ENCODE results near the gene ZNF526. TPM values are rescaled to one million over a fixed set of nuclear protein-coding genes. Genes with fewer than 3 reads are reported as not detected.

ZNF526 gene
- total RNA-seq, 4 donors from 2014 or later: 4.6 to 7.9 (median 6.8) TPM

DNA sequence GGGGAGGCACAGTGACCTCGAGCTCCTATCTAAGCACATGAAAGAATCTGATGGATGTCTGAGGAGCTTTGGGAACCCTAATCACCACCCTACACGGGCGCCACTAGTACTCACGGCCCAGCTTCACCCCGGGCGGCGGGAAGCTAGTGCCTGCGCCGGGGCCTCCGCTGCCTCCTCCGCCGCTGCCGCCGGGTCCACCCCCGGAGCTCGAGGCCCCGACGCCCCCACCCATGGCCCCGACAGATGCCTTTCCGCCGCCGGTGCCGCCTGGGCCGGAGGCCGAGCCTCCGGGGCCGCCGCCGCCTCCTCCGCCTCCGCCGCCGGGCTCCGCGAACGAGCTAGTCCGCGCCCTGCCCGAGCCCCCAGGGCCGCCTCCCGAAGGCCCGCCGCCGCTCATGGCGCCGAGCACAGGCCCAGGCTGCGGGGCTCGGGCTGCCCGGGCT, 22.0 kb downstream of the ZNF526 start:
- Histone ChIP-seq H3K4me3 (replicated peaks in 1 of 3) (peak overlapping the region; percentile 51 to 88 (median 70)), H3K36me3 (no peaks in the 10 kb centered on the region), H3K9me3 (no peaks in the 10 kb centered on the region), H3K27me3 (no peaks in the 10 kb centered on the region), H3K4me1 (peaks cover 27 to 38% of the 10 kb centered on the region in 2 donors), H3K27ac (peak overlapping the region; percentile 33 to 71 (median 67))
- 0% methylated on average over 1 to 12 of the region's 49 CpGs for WGBS, 2 donors
- peak in 1 of 2 donors; percentile 28 for TF ChIP-seq POLR2A (IDR thresholded peaks at IDR 0.05)
- TF ChIP-seq, protein P1, sequence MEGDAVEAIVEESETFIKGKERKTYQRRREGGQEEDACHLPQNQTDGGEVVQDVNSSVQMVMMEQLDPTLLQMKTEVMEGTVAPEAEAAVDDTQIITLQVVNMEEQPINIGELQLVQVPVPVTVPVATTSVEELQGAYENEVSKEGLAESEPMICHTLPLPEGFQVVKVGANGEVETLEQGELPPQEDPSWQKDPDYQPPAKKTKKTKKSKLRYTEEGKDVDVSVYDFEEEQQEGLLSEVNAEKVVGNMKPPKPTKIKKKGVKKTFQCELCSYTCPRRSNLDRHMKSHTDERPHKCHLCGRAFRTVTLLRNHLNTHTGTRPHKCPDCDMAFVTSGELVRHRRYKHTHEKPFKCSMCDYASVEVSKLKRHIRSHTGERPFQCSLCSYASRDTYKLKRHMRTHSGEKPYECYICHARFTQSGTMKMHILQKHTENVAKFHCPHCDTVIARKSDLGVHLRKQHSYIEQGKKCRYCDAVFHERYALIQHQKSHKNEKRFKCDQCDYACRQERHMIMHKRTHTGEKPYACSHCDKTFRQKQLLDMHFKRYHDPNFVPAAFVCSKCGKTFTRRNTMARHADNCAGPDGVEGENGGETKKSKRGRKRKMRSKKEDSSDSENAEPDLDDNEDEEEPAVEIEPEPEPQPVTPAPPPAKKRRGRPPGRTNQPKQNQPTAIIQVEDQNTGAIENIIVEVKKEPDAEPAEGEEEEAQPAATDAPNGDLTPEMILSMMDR (IDR thresholded peaks at IDR 0.05): no peak
- DNase-seq: no peak
- intact Hi-C loops (cut with DNase I): no loop called here

DNA sequence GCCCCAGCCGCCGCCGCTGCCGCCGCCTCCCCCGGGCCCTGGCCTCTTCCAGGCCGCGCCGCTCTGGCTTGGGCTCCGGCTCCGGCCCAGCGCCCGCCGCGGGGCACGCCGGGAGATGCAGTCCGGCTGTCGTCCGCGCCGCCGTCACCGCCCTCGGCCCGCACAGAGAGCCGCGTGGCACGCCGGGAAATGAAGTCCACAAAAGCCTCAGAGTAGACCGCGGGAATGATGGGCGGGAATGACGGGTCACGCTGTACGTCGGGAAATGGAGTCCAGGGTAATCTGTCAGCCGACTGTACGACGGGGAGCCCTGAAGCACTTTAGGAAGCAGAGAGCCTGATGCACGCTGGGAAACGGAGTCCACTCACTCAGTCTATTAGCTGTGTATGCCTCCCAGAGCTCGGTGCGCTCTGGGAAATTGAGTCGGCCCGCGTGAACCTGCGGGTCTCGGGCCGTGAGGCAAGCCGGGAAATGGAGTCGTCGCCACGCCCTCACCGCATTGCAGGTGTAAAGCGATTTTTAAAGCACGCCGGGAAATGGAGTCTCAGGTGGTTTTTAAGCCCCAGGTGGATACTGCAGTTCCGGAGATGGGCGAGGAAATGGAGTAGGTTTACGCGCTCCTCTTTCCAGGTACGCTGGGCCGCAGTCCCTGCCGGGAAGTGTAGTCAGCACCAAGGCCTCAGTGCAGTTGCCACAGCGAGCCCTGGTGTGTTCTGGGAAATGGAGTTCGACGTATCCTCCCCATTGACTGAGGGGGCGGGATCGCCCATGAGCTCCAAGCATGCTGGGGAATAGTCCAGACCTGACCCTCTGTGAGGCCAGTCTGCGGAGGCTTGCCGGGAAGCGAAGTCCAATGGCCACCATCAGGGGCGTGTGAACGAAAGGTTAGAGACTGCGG, 22.6 kb downstream of the ZNF526 start, which contains the start of gene GSK3A:
Gene GSK3A, minus strand, starts transcription at position 91 of the 898 bp plus-strand sequence. CDS start 137 bp downstream, outside the sequence.
- peak within 1 kb of the TSS; percentile 85 to 96 (median 89) for H3K27ac ChIP-seq
- peaks cover 27 to 38% of the 10 kb centered on the region in 2 donors for H3K4me1 ChIP-seq
- WGBS, 2 donors: 0% methylated on average over 35 to 37 of the region's 76 CpGs
- peak in 1 of 2 donors; percentile 95 for TF ChIP-seq POLR2A (IDR thresholded peaks at IDR 0.05)
- TF ChIP-seq, protein P1 (IDR thresholded peaks at IDR 0.05): no peak
- no peaks in the 10 kb centered on the region for H3K27me3 ChIP-seq
- peak; percentile 99 for DNase-seq
- H3K36me3 ChIP-seq: no peaks in the 10 kb centered on the region
- H3K4me3 ChIP-seq (replicated peaks in 1 of 3): peak within 1 kb of the TSS; percentile 51 to 88 (median 70)
- intact Hi-C loops (cut with DNase I): no loop called here
- no peaks in the 10 kb centered on the region for H3K9me3 ChIP-seq

DNA sequence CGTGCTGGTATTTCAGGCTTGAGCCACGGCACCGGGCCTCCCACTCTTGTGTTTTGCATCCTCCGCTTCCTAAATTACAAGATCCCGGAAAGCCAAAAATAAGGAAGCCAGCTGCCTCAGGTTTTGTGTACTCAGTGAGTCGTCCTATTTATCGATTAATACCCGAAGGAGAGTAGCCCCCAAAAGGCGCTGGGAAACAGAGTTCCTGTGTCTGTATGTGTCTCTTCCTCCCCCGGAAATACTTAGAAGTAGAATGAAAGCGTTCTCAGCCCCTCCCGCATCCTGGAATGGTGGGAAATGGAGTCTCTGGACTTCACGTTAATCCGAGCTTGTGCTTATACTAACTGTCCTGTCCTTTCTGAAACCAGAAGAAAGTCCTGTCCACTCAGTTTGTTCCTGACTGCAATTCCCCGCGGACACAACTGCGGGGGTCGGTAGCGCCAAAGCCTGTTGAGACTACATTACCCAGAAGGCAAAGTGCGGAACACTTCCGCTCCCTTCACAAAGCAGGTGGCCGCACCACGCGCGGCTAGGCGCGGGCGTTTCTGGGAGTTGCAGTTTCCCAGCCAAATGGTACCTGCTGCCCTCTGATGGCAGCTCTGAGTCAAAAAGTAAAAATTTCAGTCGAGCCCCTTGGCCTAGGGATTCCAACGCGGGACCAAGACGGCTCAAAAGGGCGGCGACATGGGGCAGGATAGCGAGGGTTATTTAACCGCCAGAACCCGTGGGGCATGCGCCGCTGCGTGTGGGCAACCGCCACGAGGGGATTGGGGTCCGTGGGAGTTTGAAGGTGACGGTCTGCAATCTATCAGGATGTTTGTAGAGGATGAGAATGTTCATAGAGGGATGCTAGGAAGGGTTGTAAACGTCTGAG, 24.5 kb downstream of the ZNF526 start:
- 3% methylated on average over 37 to 45 of the region's 45 CpGs for WGBS, 2 donors
- Histone ChIP-seq H3K9me3 (no peaks in the 10 kb centered on the region), H3K27ac (peak overlapping the region; percentile 85 to 96 (median 89)), H3K27me3 (no peaks in the 10 kb centered on the region), H3K36me3 (peaks cover 0 to 7% of the 10 kb centered on the region in 2 donors), H3K4me3 (replicated peaks in 1 of 3) (peak overlapping the region; percentile 8 to 47 (median 41)), H3K4me1 (peaks cover 27 to 43% of the 10 kb centered on the region in 2 donors)
- DNase-seq: peak; percentile 92 to 94
- intact Hi-C loops (cut with DNase I): loop anchor here (5.0 kb wide), 1 partner anchor 53 kb away; no protein-coding TSS in a partner anchor
- TF ChIP-seq, protein P1 (IDR thresholded peaks at IDR 0.05): peak; percentile 11 to 74 (median 53)
- peak; percentile 5 to 74 for TF ChIP-seq POLR2A (IDR thresholded peaks at IDR 0.05)

DNA sequence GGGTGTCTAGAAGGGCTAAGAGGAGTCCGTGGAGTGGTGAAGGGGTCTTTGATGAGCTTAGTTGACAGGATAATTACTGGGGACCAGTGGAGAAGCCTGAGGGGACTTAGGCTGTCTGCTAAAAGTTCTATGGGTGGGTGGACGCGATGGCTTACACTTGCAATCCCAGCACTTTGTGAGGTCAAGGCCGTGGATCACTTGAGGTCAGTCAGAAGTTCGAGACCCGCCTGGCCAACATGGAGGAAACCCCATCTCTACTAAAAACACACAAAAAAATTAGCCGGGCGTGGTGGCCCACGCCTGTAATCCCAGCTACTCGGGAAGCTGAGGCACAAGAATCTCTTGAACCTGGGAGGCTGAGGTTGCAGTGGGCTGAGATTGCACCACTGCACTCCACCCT, 25.1 kb downstream of the ZNF526 start:
- intact Hi-C loops (cut with DNase I): loop anchor here (5.0 kb wide), 1 partner anchor 52 kb away; no protein-coding TSS in a partner anchor
- Histone ChIP-seq H3K4me1 (peaks cover 26 to 50% of the 10 kb centered on the region in 2 donors), H3K4me3 (replicated peaks in 1 of 3) (no peak overlapping the region), H3K9me3 (no peaks in the 10 kb centered on the region), H3K27ac (peak overlapping the region in 2 of 3 donors; percentile 85 to 89), H3K27me3 (no peaks in the 10 kb centered on the region), H3K36me3 (peaks cover 0 to 12% of the 10 kb centered on the region in 2 donors)
- DNase-seq: no peak
- WGBS, 2 donors: 71 to 76% methylated on average over 10 of the region's 10 CpGs
- TF ChIP-seq, protein P1 (IDR thresholded peaks at IDR 0.05): no peak
- TF ChIP-seq POLR2A (IDR thresholded peaks at IDR 0.05): no peak
